RWPE1 (cell line): ENCODE data around the gene PTDSS2.

Experiments used
- CTCF ChIA-PET: fragments of 350-600 bp; sonication (Branson Sonifier 250); formaldehyde crosslinking; extraction: SDS; loops from one replicate; lab custom pipeline; 2021; lab: Yijun Ruan, JAX
- POLR2A ChIA-PET: fragments of 400-600 bp; formaldehyde crosslinking; extraction: SDS; loops from one replicate; lab custom pipeline; 2020; ENCODE audit warnings: antibody characterized with exemption; ENCODE audit not compliant: low non-redundant PET; lab: Yijun Ruan, JAX
- DNase-seq: peaks from one replicate; pipeline ENCODE4 v3.0.0; 2012; ENCODE audit warnings: low spot score
- H3K27ac ChIP-seq: fragments of 450-650 bp; 2 replicates; pipeline ENCODE4 v1.5.1; 2017
- CTCF ChIP-seq: fragments of 450-650 bp; conservative IDR thresholded peaks from 2 replicates; pipeline ENCODE4 v1.5.1; 2017; ENCODE audit warnings: low read depth, mild to moderate bottlenecking

The PTDSS2 gene

DNA sequence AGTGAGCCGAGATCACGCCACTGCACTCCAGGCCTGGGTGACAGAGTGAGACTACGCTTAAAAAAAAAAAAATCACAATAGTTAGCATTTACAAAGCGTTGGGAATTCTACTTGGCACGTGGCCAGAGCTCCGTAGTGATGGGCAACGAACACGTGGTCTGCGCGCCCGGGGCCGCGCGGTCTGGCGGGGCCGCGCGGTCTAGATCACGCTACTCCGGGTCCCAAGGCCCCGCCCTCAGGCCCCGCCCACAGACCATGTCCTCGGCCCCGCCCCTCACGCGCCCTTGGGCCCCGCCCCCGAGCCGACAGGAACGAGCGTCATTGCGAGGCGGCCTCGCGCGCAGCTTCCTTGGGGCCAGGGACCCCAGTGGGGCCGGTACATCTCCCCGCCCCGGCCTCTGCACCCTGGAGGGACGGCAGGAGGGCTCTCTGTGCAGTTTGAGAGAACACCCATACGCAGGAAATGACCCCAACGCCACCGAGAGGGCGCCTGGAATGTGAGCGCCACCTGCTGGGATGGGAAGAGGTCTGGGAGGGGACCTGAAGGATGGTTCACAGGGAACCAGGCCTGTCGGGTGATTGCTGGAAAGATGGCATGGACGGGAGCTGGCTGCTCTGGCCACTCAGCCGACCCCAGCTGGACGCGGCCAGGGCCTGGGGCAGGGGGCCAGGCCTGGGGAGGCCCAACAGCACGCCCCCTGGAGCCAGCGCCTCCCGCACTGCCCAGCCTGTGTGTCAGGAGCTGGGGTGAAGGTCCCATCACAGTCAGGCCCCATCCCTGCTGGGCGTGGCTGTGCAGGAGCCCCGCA, 2.0 kb upstream of the PTDSS2 start:
- CTCF ChIA-PET = interaction anchor here (0.6 to 1.6 kb wide), 19 partner anchors 9 to 83 kb away, joined by 3 to 18 read pairs (median 4); no protein-coding TSS in a partner anchor
- peak; percentile 90 for TF ChIP-seq CTCF
- H3K27ac ChIP-seq = peak overlapping the region; percentile 92
- POLR2A ChIA-PET = interaction anchor here (0.7 to 0.8 kb wide), 2 partner anchors 31 to 37 kb away, joined by 3 to 5 read pairs; no protein-coding TSS in a partner anchor
- DNase-seq = peak; percentile 91

DNA sequence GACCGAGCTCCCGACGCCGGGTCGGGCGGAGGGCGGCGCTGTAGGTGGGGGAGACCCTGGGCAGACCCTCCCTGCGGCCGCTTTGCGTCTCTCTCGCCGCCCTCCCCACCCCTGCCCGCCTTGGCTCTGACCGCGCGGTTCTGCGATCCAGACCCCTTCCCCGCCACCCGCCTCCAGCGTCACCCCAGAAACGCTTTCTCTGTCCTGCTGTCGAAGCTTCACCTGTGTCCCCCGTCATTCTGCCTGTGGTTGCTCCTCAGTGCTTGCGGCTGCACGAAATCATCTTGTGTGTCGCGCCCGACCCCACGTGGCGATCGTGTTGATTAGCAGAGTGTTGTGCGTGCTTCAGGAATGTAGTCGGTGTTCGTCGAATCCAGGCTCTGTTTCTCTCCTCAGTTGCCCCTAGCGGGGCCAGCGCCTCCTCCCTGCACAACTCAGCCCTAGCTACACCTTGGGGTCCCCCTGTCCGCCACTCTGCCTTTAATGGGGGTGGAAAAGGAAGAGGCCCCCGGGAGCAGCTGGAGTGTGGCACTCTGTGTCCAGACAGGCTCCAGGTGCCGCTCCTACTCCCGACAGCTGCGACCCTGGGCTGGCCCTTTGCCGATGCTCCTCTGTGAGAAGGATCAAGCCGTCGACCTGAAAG, 851 bp downstream of the PTDSS2 start:
- ChIA-PET POLR2A (interaction anchor here (0.6 to 0.9 kb wide), 3 partner anchors 10 to 58 kb away, joined by 3 to 6 read pairs (median 3); no protein-coding TSS in a partner anchor), CTCF (interaction anchor here (0.6 to 1.1 kb wide), 8 partner anchors 11 to 227 kb away, joined by 3 to 5 read pairs (median 3); no protein-coding TSS in a partner anchor)
- peak; percentile 61 for TF ChIP-seq CTCF
- H3K27ac ChIP-seq = peak overlapping the region; percentile 92
- peak; percentile 64 for DNase-seq

GRCh38 chr11:451738-452137, 1.7 kb downstream of the PTDSS2 start:
- ChIA-PET POLR2A (interaction anchor here (0.8 to 0.9 kb wide), 2 partner anchors 9 to 58 kb away, joined by 3 to 6 read pairs; no protein-coding TSS in a partner anchor), CTCF (interaction anchor here (0.6 to 1.0 kb wide), 3 partner anchors 11 to 228 kb away, joined by 3 to 4 read pairs (median 3); no protein-coding TSS in a partner anchor)
- DNase-seq = no peak
- H3K27ac ChIP-seq = peak overlapping the region; percentile 92
- no peak for TF ChIP-seq CTCF

DNA sequence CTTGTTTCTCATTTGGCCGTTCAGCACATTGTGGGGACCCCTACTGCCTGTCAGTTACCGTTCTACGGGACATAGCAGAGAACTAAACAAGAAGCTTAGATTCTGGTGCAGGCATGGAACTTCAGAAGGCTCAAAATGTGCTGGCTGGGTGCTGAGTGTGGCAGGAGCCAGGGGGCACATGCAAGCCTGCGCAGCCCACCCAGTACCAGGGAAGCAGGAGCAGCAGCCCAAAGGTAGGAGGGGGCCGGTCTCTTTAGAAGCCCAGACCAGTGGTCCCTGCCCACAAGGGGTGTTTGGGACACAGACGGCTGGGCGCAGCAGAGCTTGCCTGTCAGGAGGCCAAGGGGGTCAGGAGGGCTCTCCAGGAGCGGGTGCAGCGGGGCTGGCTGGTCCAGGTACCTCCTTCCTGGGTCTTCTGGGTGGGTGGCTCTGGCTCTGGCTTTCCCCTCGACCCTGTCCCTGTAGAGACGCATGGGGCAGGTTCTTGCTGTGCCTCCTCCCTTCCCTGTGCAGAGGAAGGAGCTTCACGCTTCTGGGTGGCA, 2.2 kb downstream of the PTDSS2 start:
- TF ChIP-seq CTCF = no peak
- ChIA-PET CTCF (interaction anchor here (0.6 kb wide), 1 partner anchor 12 kb away, joined by 4 read pairs; no protein-coding TSS in a partner anchor), POLR2A (no interaction called here)
- no peak for DNase-seq
- peak overlapping the region; percentile 92 for H3K27ac ChIP-seq

- ChIA-PET CTCF (interaction anchor here (0.6 kb wide), 1 partner anchor 65 kb away, joined by 3 read pairs; no protein-coding TSS in a partner anchor), POLR2A (no interaction called here)
- peak overlapping the region; percentile 6; the same call in 1 of the 2 replicates for H3K27ac ChIP-seq
- no peak for TF ChIP-seq CTCF
- no peak for DNase-seq
These were observed 2.9 kb downstream of the PTDSS2 start for GRCh38 chr11:452916-453527.
